GM06990 (cell line): ENCODE data around the gene GRM4.

Source experiments
- DNase-seq: peaks from one replicate; pipeline ENCODE4 v3.0.0-alpha.2; 2011; ENCODE audit not compliant: insufficient read length; ENCODE audit errors: extremely low read depth
- H3K27me3 ChIP-seq: replicated peaks from 2 replicates; pipeline ENCODE4 v1.6.0; 2011; ENCODE audit warnings: low read length; ENCODE audit not compliant: control insufficient read depth, insufficient read depth
- H3K36me3 ChIP-seq: 2 replicates; pipeline ENCODE4 v1.5.1; 2011; ENCODE audit warnings: low read length; ENCODE audit not compliant: control insufficient read depth, insufficient read depth
- H3K4me3 ChIP-seq: replicated peaks from 2 replicates; pipeline ENCODE4 v1.5.1; 2011; ENCODE audit warnings: low read depth, mild to moderate bottlenecking, control low read depth, low read length
- CTCF ChIP-seq: IDR thresholded peaks from 2 replicates; pipeline ENCODE4 v1.5.1; 2011; ENCODE audit warnings: low read length, control low read depth, mild to moderate bottlenecking, inconsistent platforms; ENCODE audit not compliant: insufficient read depth, poor library complexity, severe bottlenecking

Gene GRM4

GRCh38 chr6:34022250-34022872 is 123.5 kb downstream of the GRM4 start:
- Histone ChIP-seq H3K27me3 (peaks cover 1% of the 10 kb centered on the region; the same call in 1 of the 2 replicates), H3K4me3 (no peak overlapping the region), H3K36me3 (no peaks in the 10 kb centered on the region)
- no peak for DNase-seq
- no peak for TF ChIP-seq CTCF

GRCh38 chr6:34021554-34022190 is 124.2 kb downstream of the GRM4 start:
- no peak overlapping the region for H3K4me3 ChIP-seq
- no peaks in the 10 kb centered on the region for H3K36me3 ChIP-seq
- peaks cover 1% of the 10 kb centered on the region; the same call in 1 of the 2 replicates for H3K27me3 ChIP-seq
- no peak for TF ChIP-seq CTCF
- no peak for DNase-seq

GRCh38 chr6:34020807-34021553 is 124.9 kb downstream of the GRM4 start:
- no peak for TF ChIP-seq CTCF
- Histone ChIP-seq H3K4me3 (no peak overlapping the region), H3K27me3 (peaks cover 1% of the 10 kb centered on the region; the same call in 1 of the 2 replicates), H3K36me3 (no peaks in the 10 kb centered on the region)
- DNase-seq: no peak

GRCh38 chr6:34020278-34020677 is 125.6 kb downstream of the GRM4 start:
- peaks cover 1% of the 10 kb centered on the region; the same call in 1 of the 2 replicates for H3K27me3 ChIP-seq
- H3K4me3 ChIP-seq: no peak overlapping the region
- DNase-seq: no peak
- H3K36me3 ChIP-seq: no peaks in the 10 kb centered on the region
- no peak for TF ChIP-seq CTCF

- H3K36me3 ChIP-seq: no peaks in the 10 kb centered on the region
- no peak for TF ChIP-seq CTCF
- no peak for DNase-seq
- no peak overlapping the region for H3K4me3 ChIP-seq
- no peaks in the 10 kb centered on the region; the same call in 1 of the 2 replicates for H3K27me3 ChIP-seq
Observed at GRCh38 chr6:34018961-34019606, 126.8 kb downstream of the GRM4 start.
